GM23338 (cell line): ENCODE data around the gene COL16A1. TPM values are rescaled to one million over a fixed set of nuclear protein-coding genes. Genes with fewer than 3 reads are reported as not detected.

Experiments
- ATAC-seq: fragments of 200-7000 bp; cut with Tn5 transposase; 3 replicates; pipeline ENCODE4 v1.9.1; 2020
- DNase-seq: peaks from one replicate; pipeline ENCODE4 v3.0.0-alpha.2; 2015; ENCODE audit warnings: low spot score
- H2AFZ ChIP-seq: fragments of 200-600 bp; sonication (generic); 2 replicates; pipeline ENCODE4 v1.8.0; 2016; ENCODE audit warnings: antibody characterized with exemption, mild to moderate bottlenecking, moderate library complexity
- H3F3A ChIP-seq: fragments of 200-600 bp; sonication (generic); replicated peaks from 2 replicates; pipeline ENCODE4 v1.8.0; 2017; ENCODE audit warnings: antibody characterized with exemption, mixed run types, low read depth
- H3K27ac ChIP-seq: fragments of 200-600 bp; sonication (generic); 2 replicates; pipeline ENCODE4 v1.6.1; 2016; ENCODE audit warnings: low read depth
- H3K27me3 ChIP-seq: fragments of 200-600 bp; sonication (generic); 2 replicates; pipeline ENCODE4 v1.8.0; 2016; ENCODE audit warnings: mild to moderate bottlenecking, mixed run types, moderate library complexity; ENCODE audit not compliant: insufficient read depth
- H3K36me3 ChIP-seq: fragments of 200-600 bp; sonication (generic); 2 replicates; pipeline ENCODE4 v1.8.0; 2016; ENCODE audit warnings: mild to moderate bottlenecking; ENCODE audit not compliant: insufficient read depth
- H3K4me1 ChIP-seq: fragments of 200-600 bp; sonication (generic); 2 replicates; pipeline ENCODE4 v1.8.0; 2016; ENCODE audit warnings: mild to moderate bottlenecking, moderate library complexity; ENCODE audit not compliant: insufficient read depth
- H3K4me2 ChIP-seq: fragments of 200-600 bp; sonication (generic); 2 replicates; pipeline ENCODE4 v1.7.1; 2017; ENCODE audit warnings: mixed run types
- H3K4me3 ChIP-seq: fragments of 200-600 bp; sonication (generic); 2 replicates; pipeline ENCODE4 v1.6.1; 2016; ENCODE audit warnings: mixed run types
- H3K79me2 ChIP-seq: fragments of 200-600 bp; sonication (generic); replicated peaks from 2 replicates; pipeline ENCODE4 v1.8.0; 2017; ENCODE audit warnings: mild to moderate bottlenecking; ENCODE audit not compliant: insufficient read depth
- H3K9me2 ChIP-seq: fragments of 200-600 bp; sonication (generic); 2 replicates; pipeline ENCODE4 v1.8.0; 2017; ENCODE audit not compliant: insufficient read depth
- H4K20me1 ChIP-seq: fragments of 200-600 bp; sonication (generic); replicated peaks from 2 replicates; pipeline ENCODE4 v1.8.0; 2017; ENCODE audit warnings: mild to moderate bottlenecking; ENCODE audit not compliant: insufficient read depth
- H3K27ac Mint-ChIP-seq: 2 replicates; pipeline ENCODE4 v1.8.0; 2020; ENCODE audit warnings: inconsistent platforms, mild to moderate bottlenecking, moderate library complexity, mixed read lengths
- H3K27me3 Mint-ChIP-seq: 3 replicates; pipeline ENCODE4 v1.8.0; 2022; ENCODE audit warnings: low read depth, mild to moderate bottlenecking, moderate library complexity, mixed read lengths, inconsistent platforms; ENCODE audit not compliant: insufficient read depth, poor library complexity
- H3K36me3 Mint-ChIP-seq: 3 replicates; pipeline ENCODE4 v1.8.0; 2021; ENCODE audit warnings: low read depth, mild to moderate bottlenecking, inconsistent platforms, moderate library complexity, mixed read lengths
- H3K4me1 Mint-ChIP-seq: 3 replicates; pipeline ENCODE4 v1.8.0; 2020; ENCODE audit warnings: mild to moderate bottlenecking, inconsistent platforms, mixed read lengths
- H3K4me3 Mint-ChIP-seq: 3 replicates; pipeline ENCODE4 v1.8.0; 2021; ENCODE audit warnings: moderate library complexity, mild to moderate bottlenecking, inconsistent platforms, mixed read lengths
- H3K9me3 Mint-ChIP-seq: 3 replicates; pipeline ENCODE4 v1.8.0; 2020; ENCODE audit warnings: moderate library complexity, mild to moderate bottlenecking, inconsistent platforms, mixed read lengths
- CREB1 ChIP-seq: fragments of 250-450 bp; sonication (Bioruptor Pico); IDR thresholded peaks from 2 replicates; pipeline ENCODE4 v1.5.0; 2020; ENCODE audit warnings: low read depth, mild to moderate bottlenecking, moderate library complexity
- CTCF ChIP-seq, 2 experiments: fragments of 200-600 bp in 1 of 2; sonication (generic) in 1 of 2; conservative IDR thresholded peaks; 2 replicates each; pipeline versions ENCODE4 v1.5.1 to v1.6.1; 2016 to 2017; ENCODE audit warnings: antibody characterized with exemption in 2 of 2, low read depth in 2 of 2, mild to moderate bottlenecking in 2 of 2, moderate library complexity in 1 of 2
- ETS1 ChIP-seq: IDR thresholded peaks from 2 replicates; pipeline ENCODE4 v1.6.1; 2016; ENCODE audit warnings: antibody characterized with exemption
- EZH2 ChIP-seq: fragments of 200-600 bp; sonication (generic); IDR thresholded peaks from one replicate; pipeline ENCODE4 v1.8.0; 2017; ENCODE audit warnings: antibody characterized with exemption, mild to moderate bottlenecking, low read depth; ENCODE audit not compliant: unreplicated experiment
- EZH2phosphoT487 ChIP-seq: fragments of 200-600 bp; sonication (generic); IDR thresholded peaks from one replicate; pipeline ENCODE4 v1.8.1; 2018; ENCODE audit warnings: antibody characterized with exemption; ENCODE audit not compliant: unreplicated experiment
- JUNB ChIP-seq: IDR thresholded peaks from one replicate; pipeline ENCODE4 v1.6.1; 2016; ENCODE audit warnings: antibody characterized with exemption; ENCODE audit not compliant: unreplicated experiment
- NANOG ChIP-seq: IDR thresholded peaks from 2 replicates; pipeline ENCODE4 v1.6.1; 2016; ENCODE audit warnings: antibody characterized with exemption, borderline replicate concordance
- POLR2AphosphoS5 ChIP-seq: IDR thresholded peaks from 2 replicates; pipeline ENCODE4 v1.6.1; 2016; ENCODE audit warnings: antibody characterized with exemption, low read depth
- REST ChIP-seq: IDR thresholded peaks from one replicate; pipeline ENCODE4 v1.6.1; 2018; ENCODE audit warnings: antibody characterized with exemption; ENCODE audit not compliant: unreplicated experiment
- STAT1 ChIP-seq: IDR thresholded peaks from one replicate; pipeline ENCODE4 v1.6.1; 2016; ENCODE audit warnings: antibody characterized with exemption; ENCODE audit not compliant: unreplicated experiment
- ZNF114 ChIP-seq: fragments of 250-450 bp; sonication (Bioruptor Pico); IDR thresholded peaks from 2 replicates; pipeline ENCODE4 v1.5.0; 2020; ENCODE audit warnings: mild to moderate bottlenecking, moderate library complexity
- ZNF331 ChIP-seq: fragments of 250-450 bp; sonication (Bioruptor Pico); IDR thresholded peaks from 2 replicates; pipeline ENCODE4 v1.5.0; 2020; ENCODE audit warnings: low read depth, mild to moderate bottlenecking, moderate library complexity
- ZNF462 ChIP-seq: fragments of 250-450 bp; sonication (Bioruptor Pico); IDR thresholded peaks from 2 replicates; pipeline ENCODE4 v1.5.0; 2020; ENCODE audit warnings: mild to moderate bottlenecking, moderate library complexity
- polyA plus RNA-seq: library from polyadenylated mRNA; unstranded; fragments of >200 nt; fragmentation: Nextera tagmentation; extraction: Ambion mirVana; gene quantifications from 2 replicates; pipeline ENCODE4 v1.2.1, GENCODE V29; 2016
- total RNA-seq: library from RNA; depleted of rRNA; stranded (reverse); fragments of >200 nt; shearing (Covaris generic); gene quantifications from 2 replicates; pipeline ENCODE4 v1.2.3, GENCODE V29; 2014

The COL16A1 gene
- total and polyA plus RNA-seq, 2 experiments from 2014 or later, result 4.2 to 13.2 TPM

- ATAC-seq, result no peak
- H3K27me3 Mint-ChIP-seq, result peaks cover 4% of the 10 kb centered on the region
- no peaks in the 10 kb centered on the region for H3K9me2 ChIP-seq
Measured at GRCh38 chr1:31652891-31653499, 50.8 kb downstream of the COL16A1 start.

More at GRCh38 chr1:31652891-31653499, 50.8 kb downstream of the COL16A1 start:
- Histone ChIP-seq H3K4me3 (no peak overlapping the region), H4K20me1 (no peaks in the 10 kb centered on the region), H3K79me2 (no peaks in the 10 kb centered on the region), H3F3A (no peaks in the 10 kb centered on the region), H3K36me3 (no peaks in the 10 kb centered on the region), H3K27ac (no peak overlapping the region), H3K4me2 (no peak overlapping the region), H3K27me3 (no peaks in the 10 kb centered on the region), H2AFZ (no peak overlapping the region), H3K4me1 (no peaks in the 10 kb centered on the region)
- TF ChIP-seq CREB1 (CRISPR knock-in tag) (no peak), EZH2 (no peak), ZNF462 (CRISPR knock-in tag) (no peak), ETS1 (no peak), ZNF331 (CRISPR knock-in tag) (no peak), EZH2phosphoT487 (no peak), STAT1 (no peak), REST (no peak), CTCF (conservative IDR thresholded peaks at IDR 0.05; ENCODE audit: low read depth in 2 of 2) (no peak), JUNB (no peak), ZNF114 (no peak), NANOG (no peak), POLR2AphosphoS5 (no peak)
- no peak for DNase-seq
- Mint-ChIP-seq H3K9me3 (no peaks in the 10 kb centered on the region), H3K27ac (no peak overlapping the region), H3K4me3 (no peak overlapping the region), H3K4me1 (no peaks in the 10 kb centered on the region; the same call in 2 of the 3 replicates), H3K36me3 (no peaks in the 10 kb centered on the region)
